Measurements from ENCODE around the gene SPDYE6. TPM values are rescaled to one million over a fixed set of nuclear protein-coding genes. Genes with fewer than 3 reads are reported as not detected.
"Not testable (repeated sequence)": the region's sequence is repeated elsewhere in the genome, so short reads cannot be mapped to it uniquely, and the experiment has no call there.

Gene SPDYE6
- total and polyA plus RNA-seq, 2 experiments from 2014 or later = 2.2 TPM; not detected in 1

DNA sequence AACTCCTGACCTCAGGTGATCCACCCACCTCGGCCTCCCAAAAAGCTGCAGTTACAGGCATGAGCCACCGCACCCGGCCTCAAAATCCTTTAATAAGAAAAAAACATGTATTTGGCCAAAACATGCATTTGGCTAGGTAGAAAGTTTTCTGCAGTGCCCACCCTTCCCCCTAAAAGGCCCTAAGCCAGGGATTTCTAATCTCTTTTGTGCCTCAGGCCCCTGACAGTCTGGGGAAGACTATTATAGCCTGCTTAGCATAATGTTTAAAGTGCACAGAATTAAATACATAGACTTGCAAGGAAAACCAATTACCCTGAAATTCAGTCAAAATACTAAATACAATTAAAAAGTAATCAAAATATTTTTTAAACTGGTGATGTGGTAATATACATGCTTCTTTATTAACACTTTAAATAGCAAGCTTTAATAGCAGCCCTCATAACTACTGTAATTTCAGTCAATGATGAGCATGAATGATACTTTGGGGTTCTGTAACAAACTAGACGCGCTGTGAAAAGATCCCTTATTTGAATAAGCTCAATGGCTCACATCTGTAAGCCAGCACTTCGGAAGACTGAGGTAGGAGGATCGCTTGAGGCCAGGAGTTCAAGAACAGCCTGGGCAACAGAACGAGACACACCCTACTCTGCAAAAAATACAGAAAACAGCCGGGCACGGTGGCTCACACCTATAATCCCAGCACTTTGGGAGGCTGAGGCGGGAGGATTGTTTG lies 29.9 kb downstream of the SPDYE6 start:
- Histone ChIP-seq H3K4me3 (no peak overlapping the region), H3K4me1 (ENCODE audit: low read depth) (no peaks in the 10 kb centered on the region), H3K27me3 (no peaks in the 10 kb centered on the region), H3K9me3 (ENCODE audit: low read depth) (no peaks in the 10 kb centered on the region), H3K36me3 (no peaks in the 10 kb centered on the region), H3K27ac (no peak overlapping the region)
- TF ChIP-seq, protein P1, sequence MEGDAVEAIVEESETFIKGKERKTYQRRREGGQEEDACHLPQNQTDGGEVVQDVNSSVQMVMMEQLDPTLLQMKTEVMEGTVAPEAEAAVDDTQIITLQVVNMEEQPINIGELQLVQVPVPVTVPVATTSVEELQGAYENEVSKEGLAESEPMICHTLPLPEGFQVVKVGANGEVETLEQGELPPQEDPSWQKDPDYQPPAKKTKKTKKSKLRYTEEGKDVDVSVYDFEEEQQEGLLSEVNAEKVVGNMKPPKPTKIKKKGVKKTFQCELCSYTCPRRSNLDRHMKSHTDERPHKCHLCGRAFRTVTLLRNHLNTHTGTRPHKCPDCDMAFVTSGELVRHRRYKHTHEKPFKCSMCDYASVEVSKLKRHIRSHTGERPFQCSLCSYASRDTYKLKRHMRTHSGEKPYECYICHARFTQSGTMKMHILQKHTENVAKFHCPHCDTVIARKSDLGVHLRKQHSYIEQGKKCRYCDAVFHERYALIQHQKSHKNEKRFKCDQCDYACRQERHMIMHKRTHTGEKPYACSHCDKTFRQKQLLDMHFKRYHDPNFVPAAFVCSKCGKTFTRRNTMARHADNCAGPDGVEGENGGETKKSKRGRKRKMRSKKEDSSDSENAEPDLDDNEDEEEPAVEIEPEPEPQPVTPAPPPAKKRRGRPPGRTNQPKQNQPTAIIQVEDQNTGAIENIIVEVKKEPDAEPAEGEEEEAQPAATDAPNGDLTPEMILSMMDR (IDR thresholded peaks at IDR 0.05; ENCODE audit: low read depth, low read length) = no peak
- no peak for DNase-seq (ENCODE audit: low read depth in 1 of 2, low spot score in 1 of 2)

DNA sequence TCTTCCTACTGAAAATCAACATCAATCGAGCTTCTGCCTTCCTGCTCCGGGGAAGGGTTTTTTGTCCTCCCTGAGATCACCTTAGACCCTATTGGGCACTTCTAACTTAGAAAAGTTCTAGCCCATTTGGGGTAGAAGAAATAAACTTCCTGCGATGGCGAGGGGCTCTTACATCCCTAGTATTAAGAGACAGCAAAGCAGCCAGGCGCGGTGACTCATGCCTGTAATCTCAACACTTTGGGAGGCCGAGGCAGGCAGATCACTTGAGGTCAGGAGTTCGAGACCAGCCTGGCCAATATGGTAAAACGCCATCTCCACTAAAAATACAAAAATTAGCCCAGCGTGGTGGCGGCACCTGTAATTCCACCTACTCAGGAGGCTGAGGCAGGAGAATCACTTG lies 31.1 kb downstream of the SPDYE6 start:
- H3K27ac ChIP-seq; H3K27me3 ChIP-seq; H3K36me3 ChIP-seq; DNase-seq (ENCODE audit: low read depth in 1 of 2, low spot score in 1 of 2); H3K4me3 ChIP-seq; H3K4me1 ChIP-seq (ENCODE audit: low read depth); H3K9me3 ChIP-seq (ENCODE audit: low read depth): not testable (repeated sequence)

DNA sequence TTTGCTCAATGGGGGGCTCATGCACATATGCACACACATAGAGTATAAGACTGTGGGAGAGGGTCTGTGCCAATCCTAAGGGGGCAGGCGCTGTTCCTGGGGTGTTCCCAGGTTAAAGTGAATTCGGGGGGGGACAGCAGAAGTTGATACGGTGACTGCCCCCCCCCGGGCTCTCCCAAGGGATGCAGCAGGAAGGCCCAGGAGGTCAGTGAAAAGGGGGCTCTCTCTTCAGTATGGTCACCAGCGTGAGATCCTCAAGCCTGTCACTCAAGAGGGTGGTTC lies 32.4 kb downstream of the SPDYE6 start:
- no peak for DNase-seq (ENCODE audit: low read depth in 1 of 2, low spot score in 1 of 2)
- no peaks in the 10 kb centered on the region for H3K9me3 ChIP-seq (ENCODE audit: low read depth)
- no peaks in the 10 kb centered on the region for H3K27me3 ChIP-seq
- H3K36me3 ChIP-seq = no peaks in the 10 kb centered on the region
- H3K4me3 ChIP-seq = no peak overlapping the region
- H3K27ac ChIP-seq = no peak overlapping the region
- TF ChIP-seq, protein P1 (IDR thresholded peaks at IDR 0.05; ENCODE audit: low read depth, low read length) = no peak
- H3K4me1 ChIP-seq (ENCODE audit: low read depth) = no peaks in the 10 kb centered on the region

DNA sequence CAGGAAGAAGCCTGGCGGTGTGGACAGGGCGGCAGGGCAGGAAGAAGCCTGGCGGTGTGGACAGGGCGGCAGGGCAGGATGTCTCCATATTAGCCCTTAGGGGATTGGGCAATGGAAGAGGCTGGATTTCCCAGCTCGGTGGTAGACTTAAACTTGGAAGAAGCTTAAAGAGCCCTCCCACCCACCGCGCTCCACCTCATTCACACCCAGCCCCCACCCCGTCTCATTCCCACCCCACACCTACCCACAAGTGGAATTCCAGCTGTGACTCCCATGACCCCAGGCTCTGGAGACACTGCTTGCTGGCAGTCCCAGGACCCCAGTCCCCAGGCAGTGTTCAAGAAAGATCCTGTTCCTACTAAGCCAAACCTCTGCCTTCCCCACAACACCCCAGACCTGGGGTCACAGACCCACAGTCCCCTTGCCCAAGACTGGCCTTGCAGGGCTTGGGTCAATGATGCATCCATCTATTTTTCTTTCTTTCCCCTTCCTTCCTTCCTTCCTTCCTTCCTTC lies 34.0 kb downstream of the SPDYE6 start:
- no peaks in the 10 kb centered on the region for H3K27me3 ChIP-seq
- no peaks in the 10 kb centered on the region for H3K4me1 ChIP-seq (ENCODE audit: low read depth)
- H3K4me3 ChIP-seq = no peak overlapping the region
- TF ChIP-seq, protein P1 (IDR thresholded peaks at IDR 0.05; ENCODE audit: low read depth, low read length) = no peak
- DNase-seq (ENCODE audit: low read depth in 1 of 2, low spot score in 1 of 2) = peak in 1 of 2 donors; percentile 21
- H3K36me3 ChIP-seq = no peaks in the 10 kb centered on the region
- no peaks in the 10 kb centered on the region for H3K9me3 ChIP-seq (ENCODE audit: low read depth)
- H3K27ac ChIP-seq = no peak overlapping the region

DNA sequence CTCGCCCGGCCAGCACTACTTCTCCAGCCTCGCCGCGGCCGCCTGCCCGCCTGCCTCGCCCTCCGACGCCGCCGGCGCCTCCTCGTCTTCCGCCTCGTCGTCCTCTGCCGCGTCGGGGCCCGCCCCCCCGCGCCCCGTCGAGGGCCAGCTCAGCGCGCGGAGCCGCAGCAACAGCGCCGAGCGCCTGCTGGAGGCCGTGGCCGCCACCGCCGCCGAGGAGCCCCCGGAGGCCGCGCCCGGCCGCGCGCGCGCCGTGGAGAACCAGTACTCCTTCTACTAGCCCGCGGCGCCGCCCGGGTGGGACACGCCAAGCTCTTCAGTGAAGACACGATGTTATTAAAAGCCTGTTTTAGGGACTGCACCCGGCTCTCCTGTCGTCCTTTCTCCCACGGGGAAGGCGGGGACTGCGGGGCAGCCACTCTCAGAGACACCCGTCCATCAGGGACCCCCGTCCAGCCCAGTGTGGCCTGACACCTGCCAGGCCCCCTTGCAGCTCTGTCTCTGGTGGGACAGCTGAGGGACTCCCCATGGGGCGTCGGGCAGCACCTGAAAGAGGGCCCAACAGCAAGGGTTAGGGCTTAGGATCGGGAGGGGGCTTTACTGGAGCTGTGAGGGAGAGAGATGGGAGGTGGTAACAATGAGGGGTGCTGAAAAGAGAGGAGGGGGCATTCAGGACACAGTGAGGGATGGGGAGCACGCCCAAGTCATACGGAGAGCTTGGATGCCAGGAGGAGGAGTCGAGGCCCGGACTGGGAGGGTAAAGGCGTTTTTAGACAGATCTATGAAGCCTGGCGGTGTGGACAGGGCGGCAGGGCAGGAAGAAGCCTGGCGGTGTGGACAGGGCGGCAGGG lies 34.7 kb downstream of the SPDYE6 start:
- Histone ChIP-seq H3K4me3 (no peak overlapping the region), H3K36me3 (no peaks in the 10 kb centered on the region), H3K27me3 (no peaks in the 10 kb centered on the region), H3K4me1 (ENCODE audit: low read depth) (no peaks in the 10 kb centered on the region), H3K9me3 (ENCODE audit: low read depth) (no peaks in the 10 kb centered on the region), H3K27ac (no peak overlapping the region)
- TF ChIP-seq, protein P1 (IDR thresholded peaks at IDR 0.05; ENCODE audit: low read depth, low read length) = no peak
- DNase-seq (ENCODE audit: low read depth in 1 of 2, low spot score in 1 of 2) = peak in 1 of 2 donors; percentile 41
